ENCODE data around the gene TNFRSF12A. TPM values are rescaled to one million over a fixed set of nuclear protein-coding genes. Genes with fewer than 3 reads are reported as not detected.

The TNFRSF12A gene
- total and polyA plus RNA-seq, 2 of the 8 experiments (the other 6 are each of a cell fraction or from before 2014, with no cell fraction given): 81.0 to 82.5 TPM

DNA sequence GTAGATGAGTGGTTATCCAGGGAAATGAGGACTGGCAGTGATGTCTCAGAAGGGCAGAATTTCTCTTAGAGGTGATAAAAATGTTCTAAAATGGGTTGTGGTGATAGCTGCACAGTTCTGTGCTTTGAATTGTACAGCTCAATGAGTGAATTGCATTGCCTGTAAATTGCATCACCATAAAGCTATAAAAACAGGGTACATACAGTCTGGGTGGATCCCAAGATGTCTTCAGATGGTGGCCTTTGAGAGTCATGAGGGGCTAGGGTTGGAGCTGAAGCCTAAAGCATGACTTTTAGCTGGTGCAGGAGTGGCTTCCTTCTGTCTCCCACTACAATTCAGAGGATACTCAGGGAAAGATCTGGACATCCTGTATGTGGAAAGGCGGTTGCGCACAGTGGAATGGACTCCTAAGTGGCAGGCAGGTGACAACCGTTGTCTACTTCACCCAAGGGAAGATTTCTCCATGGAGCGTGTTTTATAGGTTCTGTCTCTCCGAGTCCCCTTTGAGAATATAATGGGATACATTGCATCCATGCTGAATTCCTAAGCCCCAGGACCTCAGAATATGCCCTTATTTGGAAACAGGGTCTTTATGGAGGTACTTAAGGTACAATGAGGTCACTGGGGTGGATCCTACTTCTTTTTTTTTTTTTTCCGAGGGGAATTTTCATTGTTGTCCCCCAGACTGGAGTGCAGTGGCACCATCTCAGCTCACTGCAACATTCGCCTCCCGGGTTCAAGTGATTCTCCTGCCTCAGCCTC, 43.6 kb downstream of the TNFRSF12A start (continued):
- TF ChIP-seq POLR2A (IDR thresholded peaks at IDR 0.05; ENCODE audit: control extremely low read depth in 1 of 2, low read depth in 2 of 2, low read length in 2 of 2) (peak in 1 of 2 experiments; percentile 46; a peak in 1 of 3 replicates), SIN3A (conservative IDR thresholded peaks at IDR 0.05 in 1 of 2, IDR thresholded peaks at IDR 0.05 in 1 of 2; ENCODE audit: low read depth in 1 of 2, low read length in 2 of 2) (no peak), RXRA (IDR thresholded peaks at IDR 0.05; ENCODE audit: insufficient read depth, low read depth, low read length) (no peak)
